Lung (tissue), 12 donors: ENCODE data around the gene CASP9. TPM values are rescaled to one million over a fixed set of nuclear protein-coding genes. Genes with fewer than 3 reads are reported as not detected.
"Not testable (repeated sequence)": the region's sequence is repeated elsewhere in the genome, so short reads cannot be mapped to it uniquely, and the experiment has no call there.

Source experiments
- ATAC-seq: fragments of 200-7000 bp; cut with Tn5 transposase; one replicate; pipeline ENCODE4 v1.9.1; 2020; ENCODE audit warnings: moderate number of reproducible peaks; ENCODE audit not compliant: insufficient read depth, low FRiP score
- DNase-seq, 3 donors: peaks; one replicate each; pipeline ENCODE4 v3.0.0-alpha.2; 2013 to 2017
- H3K27ac ChIP-seq, 2 donors: one replicate each; pipeline ENCODE4 v1.5.1; 2013; ENCODE audit warnings: mild to moderate bottlenecking in 2 of 2, moderate library complexity in 2 of 2, control low read depth in 1 of 2, inconsistent platforms in 1 of 2, low read depth in 1 of 2, low read length in 1 of 2
- H3K27me3 ChIP-seq, 3 donors: one replicate each; pipeline ENCODE4 v1.5.1; 2013; ENCODE audit warnings: low read length in 2 of 3; ENCODE audit not compliant: control insufficient read depth in 3 of 3, insufficient read depth in 3 of 3
- H3K36me3 ChIP-seq, 4 donors: one replicate each; pipeline ENCODE4 v1.5.1; 2013; ENCODE audit warnings: low read length in 4 of 4, mild to moderate bottlenecking in 1 of 4, moderate library complexity in 1 of 4; ENCODE audit not compliant: control insufficient read depth in 4 of 4, insufficient read depth in 4 of 4
- H3K4me1 ChIP-seq, 5 donors: one replicate each; pipeline ENCODE4 v1.5.1; 2013; ENCODE audit warnings: low read length in 5 of 5, mild to moderate bottlenecking in 2 of 5, moderate library complexity in 1 of 5; ENCODE audit not compliant: control insufficient read depth in 5 of 5, insufficient read depth in 5 of 5
- H3K4me3 ChIP-seq: one replicate; pipeline ENCODE4 v1.5.1; 2013; ENCODE audit warnings: mild to moderate bottlenecking, control low read depth, moderate library complexity
- H3K9ac ChIP-seq, 2 donors: one replicate each; pipeline ENCODE4 v1.5.1; 2013; ENCODE audit warnings: low read length in 2 of 2, control low read depth in 1 of 2; ENCODE audit not compliant: insufficient read depth in 1 of 2
- H3K9me3 ChIP-seq, 4 donors: one replicate each; pipeline ENCODE4 v1.5.1; 2013; ENCODE audit warnings: low read length in 3 of 4, mild to moderate bottlenecking in 1 of 4, moderate library complexity in 1 of 4; ENCODE audit not compliant: control insufficient read depth in 4 of 4, insufficient read depth in 3 of 4
- WGBS, 2 donors: extraction: QIAGEN DNeasy Blood & Tissue Kit; methylation state at CpG; one replicate each; pipeline ENCODE4 v1.1.7; 2013; 5-methylcytosine and 5-hydroxymethylcytosine counted together
- polyA plus RNA-seq, 2 donors: library from polyadenylated mRNA; stranded (reverse); fragments of 200-250 nt; gene quantifications; one replicate each; pipeline ENCODE4 v1.2.1, GENCODE V29; 2013
- total RNA-seq, 2 donors: library from RNA; depleted of rRNA in 1 of 2; stranded (reverse); fragments of >200 nt in 1 of 2; gene quantifications; one replicate each; pipeline ENCODE4 v1.2.1, GENCODE V29; 2014 to 2021
- TF ChIP-seq, protein P1 (sequence below): IDR thresholded peaks from 2 replicates; pipeline ENCODE4 v1.5.1; 2012; ENCODE audit warnings: mild to moderate bottlenecking; ENCODE audit errors: control extremely low read depth, extremely low read depth
- donor health status: control.
- donor health status: control.
- donor health status: Bipolar disorder and iron deficiency.
- donor health status: healthy.
- donor health status: DM: yes; HTN: yes; CAD: no.

The CASP9 gene
- total and polyA plus RNA-seq, 4 donors, result 13.3 to 16.6 (median 13.8) TPM

DNA sequence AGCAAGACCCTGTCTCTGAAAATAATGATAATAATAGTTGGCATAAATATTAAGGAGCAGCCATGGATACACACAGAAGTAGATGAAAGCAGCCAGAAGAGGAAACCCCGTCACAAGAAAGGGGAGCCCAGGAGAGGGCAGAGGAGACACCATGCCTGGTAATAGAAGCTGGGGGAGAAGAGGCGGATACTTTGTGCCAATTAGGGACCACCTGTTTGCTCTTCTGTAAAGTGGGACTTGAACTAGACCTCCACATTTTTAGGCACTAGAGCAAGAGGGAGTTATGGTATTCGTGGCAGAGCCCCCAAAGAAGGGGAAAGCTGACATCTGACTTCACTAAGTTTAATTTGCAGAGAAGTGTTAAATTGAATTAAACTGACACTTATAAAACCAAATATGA is 35.6 kb downstream of the CASP9 start:
- 89 to 98% methylated on average over 3 of the region's 3 CpGs for WGBS, 2 donors
- no peak for ATAC-seq
- no peak overlapping the region for H3K9ac ChIP-seq

DNA sequence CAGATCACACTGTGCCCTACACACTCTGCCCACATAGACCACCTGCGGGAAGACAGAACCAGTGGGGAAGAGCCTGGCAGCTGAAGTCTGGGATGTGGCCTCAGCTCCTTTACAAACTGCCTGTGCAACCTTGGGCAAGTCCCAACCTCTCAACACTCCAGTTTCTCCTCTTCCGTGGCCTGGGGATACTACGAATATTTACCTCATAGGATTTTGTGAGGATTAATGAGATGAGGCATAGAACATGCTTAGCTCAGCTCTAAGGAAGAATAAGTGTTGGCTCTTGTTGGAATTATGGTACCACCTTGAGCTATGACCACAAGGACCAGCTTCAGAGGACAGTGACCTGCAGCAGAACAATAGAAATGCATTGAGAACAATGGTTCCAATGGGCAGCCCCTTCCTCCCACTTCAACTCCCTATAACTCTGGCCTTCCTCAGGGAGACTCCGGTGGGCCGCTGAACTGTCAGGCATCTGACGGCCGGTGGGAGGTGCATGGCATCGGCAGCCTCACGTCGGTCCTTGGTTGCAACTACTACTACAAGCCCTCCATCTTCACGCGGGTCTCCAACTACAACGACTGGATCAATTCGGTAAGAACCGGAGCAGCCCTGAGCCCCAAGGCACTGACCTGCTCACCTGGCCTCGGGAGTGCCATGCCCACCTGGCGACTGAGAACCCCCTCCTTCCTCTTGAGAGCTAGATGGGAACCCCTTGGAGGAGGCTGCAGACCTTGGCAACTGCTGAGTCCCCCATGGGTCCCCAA is 37.0 kb downstream of the CASP9 start:
- DNase-seq, H3K27ac ChIP-seq, ATAC-seq, H3K9me3 ChIP-seq, H3K9ac ChIP-seq, H3K27me3 ChIP-seq, H3K4me3 ChIP-seq, H3K36me3 ChIP-seq, H3K4me1 ChIP-seq: not testable (repeated sequence)
- WGBS, 2 donors, result 95% methylated on average over 17 of the region's 17 CpGs

More for the DNA sequence above, 35.6 kb downstream of the CASP9 start:
- no peak overlapping the region for H3K27ac ChIP-seq
- H3K36me3 ChIP-seq, result peaks cover 0 to 9% (median 5%) of the 10 kb centered on the region in 4 donors
- TF ChIP-seq, protein P1, sequence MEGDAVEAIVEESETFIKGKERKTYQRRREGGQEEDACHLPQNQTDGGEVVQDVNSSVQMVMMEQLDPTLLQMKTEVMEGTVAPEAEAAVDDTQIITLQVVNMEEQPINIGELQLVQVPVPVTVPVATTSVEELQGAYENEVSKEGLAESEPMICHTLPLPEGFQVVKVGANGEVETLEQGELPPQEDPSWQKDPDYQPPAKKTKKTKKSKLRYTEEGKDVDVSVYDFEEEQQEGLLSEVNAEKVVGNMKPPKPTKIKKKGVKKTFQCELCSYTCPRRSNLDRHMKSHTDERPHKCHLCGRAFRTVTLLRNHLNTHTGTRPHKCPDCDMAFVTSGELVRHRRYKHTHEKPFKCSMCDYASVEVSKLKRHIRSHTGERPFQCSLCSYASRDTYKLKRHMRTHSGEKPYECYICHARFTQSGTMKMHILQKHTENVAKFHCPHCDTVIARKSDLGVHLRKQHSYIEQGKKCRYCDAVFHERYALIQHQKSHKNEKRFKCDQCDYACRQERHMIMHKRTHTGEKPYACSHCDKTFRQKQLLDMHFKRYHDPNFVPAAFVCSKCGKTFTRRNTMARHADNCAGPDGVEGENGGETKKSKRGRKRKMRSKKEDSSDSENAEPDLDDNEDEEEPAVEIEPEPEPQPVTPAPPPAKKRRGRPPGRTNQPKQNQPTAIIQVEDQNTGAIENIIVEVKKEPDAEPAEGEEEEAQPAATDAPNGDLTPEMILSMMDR, result no peak
- H3K4me3 ChIP-seq, result no peak overlapping the region
- H3K4me1 ChIP-seq, result no peaks in the 10 kb centered on the region
- no peak for DNase-seq
- H3K9me3 ChIP-seq, result peaks cover 0 to 3% (median 0%) of the 10 kb centered on the region in 4 donors
- no peaks in the 10 kb centered on the region for H3K27me3 ChIP-seq

DNA sequence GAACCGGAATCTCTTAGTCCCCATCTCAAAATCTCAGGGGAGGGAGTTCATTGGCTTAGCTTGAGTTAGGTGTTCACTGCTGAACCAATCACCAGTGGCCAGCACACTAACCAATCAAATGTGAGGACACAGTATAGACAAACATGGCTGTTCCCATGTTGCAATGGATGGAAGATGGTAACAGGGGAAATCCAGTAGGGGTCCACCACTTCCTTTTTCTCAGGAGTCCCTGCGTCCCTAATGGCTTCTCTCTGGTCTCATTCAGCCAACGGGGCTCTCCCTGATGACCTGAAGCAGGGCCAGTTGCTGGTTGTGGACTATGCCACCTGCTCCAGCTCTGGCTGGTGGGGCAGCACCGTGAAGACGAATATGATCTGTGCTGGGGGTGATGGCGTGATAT is 38.4 kb downstream of the CASP9 start:
- TF ChIP-seq, protein P1, result no peak

DNA sequence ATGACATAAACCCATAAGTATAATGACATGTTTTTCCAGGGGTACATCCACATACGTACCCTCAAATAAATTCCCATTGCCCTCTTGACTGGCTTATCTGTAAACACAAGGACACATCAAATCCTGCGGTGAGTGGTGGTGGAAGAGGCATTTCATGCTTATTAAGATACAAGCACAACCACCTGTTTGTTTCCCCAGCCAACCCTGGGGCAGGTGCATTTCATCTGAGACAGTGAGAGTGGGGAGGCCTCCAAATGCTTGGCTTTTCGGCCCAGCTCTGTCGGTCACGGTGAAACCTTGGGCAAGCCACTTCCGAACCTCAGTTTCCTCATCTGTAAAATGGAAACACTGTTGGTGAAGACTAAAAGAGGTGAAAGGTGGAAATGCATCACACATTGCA is 39.6 kb downstream of the CASP9 start:
- H3K9ac ChIP-seq, H3K27me3 ChIP-seq, DNase-seq, H3K4me3 ChIP-seq, H3K36me3 ChIP-seq, H3K9me3 ChIP-seq, ATAC-seq, H3K4me1 ChIP-seq, H3K27ac ChIP-seq: not testable (repeated sequence)
- WGBS, 2 donors, result 92 to 97% methylated on average over 6 of the region's 6 CpGs

More for the DNA sequence above, 38.4 kb downstream of the CASP9 start:
- no peak overlapping the region for H3K9ac ChIP-seq
- no peaks in the 10 kb centered on the region for H3K27me3 ChIP-seq
- no peaks in the 10 kb centered on the region for H3K9me3 ChIP-seq
- H3K4me1 ChIP-seq, result no peaks in the 10 kb centered on the region
- DNase-seq (no peak), ATAC-seq (no peak)
- WGBS, 2 donors, result 87 to 96% methylated on average over 6 of the region's 6 CpGs
- H3K4me3 ChIP-seq, result no peak overlapping the region
- H3K27ac ChIP-seq, result no peak overlapping the region
- H3K36me3 ChIP-seq, result peaks cover 0 to 6% (median 2%) of the 10 kb centered on the region in 4 donors
